Measurements from ENCODE around the gene KAT6B.
"Not testable (repeated sequence)": the region's sequence is repeated elsewhere in the genome, so short reads cannot be mapped to it uniquely, and the experiment has no call there.

KAT6B gene

GRCh38 chr10:74856940-74857339 is 30.5 kb downstream of the KAT6B start:
- in situ Hi-C loops (cut with MboI; ENCODE audit: low sequenced_read_pairs) = no loop called here

- in situ Hi-C loops (cut with MboI; ENCODE audit: low sequenced_read_pairs) = no loop called here
These were observed 31.2 kb downstream of the KAT6B start for GRCh38 chr10:74857586-74857985.

GRCh38 chr10:74859546-74859945 is 33.1 kb downstream of the KAT6B start:
- in situ Hi-C loops (cut with MboI; ENCODE audit: low sequenced_read_pairs) = no loop called here

- in situ Hi-C loops (cut with MboI; ENCODE audit: low sequenced_read_pairs) = no loop called here
These were observed 36.2 kb downstream of the KAT6B start for GRCh38 chr10:74862625-74863024.

GRCh38 chr10:74863551-74863950 is 37.2 kb downstream of the KAT6B start:
- in situ Hi-C loops (cut with MboI; ENCODE audit: low sequenced_read_pairs) = no loop called here

- in situ Hi-C loops (cut with MboI; ENCODE audit: low sequenced_read_pairs) = no loop called here
These were observed 41.0 kb downstream of the KAT6B start for GRCh38 chr10:74867351-74867750.

GRCh38 chr10:74868392-74868977 is 42.1 kb downstream of the KAT6B start:
- in situ Hi-C loops (cut with MboI; ENCODE audit: low sequenced_read_pairs) = no loop called here

- in situ Hi-C loops (cut with MboI; ENCODE audit: low sequenced_read_pairs) = no loop called here
These were observed 43.2 kb downstream of the KAT6B start for GRCh38 chr10:74869635-74870034.

GRCh38 chr10:74870191-74870590 is 43.8 kb downstream of the KAT6B start:
- in situ Hi-C loops (cut with MboI; ENCODE audit: low sequenced_read_pairs) = no loop called here

- in situ Hi-C loops (cut with MboI; ENCODE audit: low sequenced_read_pairs) = no loop called here
These were observed 45.4 kb downstream of the KAT6B start for GRCh38 chr10:74871595-74872382.

- in situ Hi-C loops (cut with MboI; ENCODE audit: low sequenced_read_pairs) = no loop called here
These were observed 47.5 kb downstream of the KAT6B start for GRCh38 chr10:74873803-74874454.

- in situ Hi-C loops (cut with MboI; ENCODE audit: low sequenced_read_pairs) = no loop called here
These were observed 48.2 kb downstream of the KAT6B start for GRCh38 chr10:74874649-74875048.

GRCh38 chr10:74875068-74875467 is 48.7 kb downstream of the KAT6B start:
- in situ Hi-C loops (cut with MboI; ENCODE audit: low sequenced_read_pairs) = no loop called here

- in situ Hi-C loops (cut with MboI; ENCODE audit: low sequenced_read_pairs) = no loop called here
These were observed 49.6 kb downstream of the KAT6B start for GRCh38 chr10:74875966-74876365.

GRCh38 chr10:74877054-74877453 is 50.7 kb downstream of the KAT6B start:
- in situ Hi-C loops (cut with MboI; ENCODE audit: low sequenced_read_pairs) = not testable (repeated sequence)

- in situ Hi-C loops (cut with MboI; ENCODE audit: low sequenced_read_pairs) = no loop called here
These were observed 51.5 kb downstream of the KAT6B start for GRCh38 chr10:74877898-74878297.

- in situ Hi-C loops (cut with MboI; ENCODE audit: low sequenced_read_pairs) = no loop called here
These were observed 53.6 kb downstream of the KAT6B start for GRCh38 chr10:74880041-74880440.

GRCh38 chr10:74881253-74881884 is 55.0 kb downstream of the KAT6B start:
- in situ Hi-C loops (cut with MboI; ENCODE audit: low sequenced_read_pairs) = no loop called here

GRCh38 chr10:74882427-74882826 is 56.0 kb downstream of the KAT6B start:
- in situ Hi-C loops (cut with MboI; ENCODE audit: low sequenced_read_pairs) = no loop called here

- in situ Hi-C loops (cut with MboI; ENCODE audit: low sequenced_read_pairs) = no loop called here
These were observed 56.4 kb downstream of the KAT6B start for GRCh38 chr10:74882831-74883230.

GRCh38 chr10:74883428-74883827 is 57.0 kb downstream of the KAT6B start:
- in situ Hi-C loops (cut with MboI; ENCODE audit: low sequenced_read_pairs) = no loop called here
